Activated naive CD8-positive, alpha-beta T cell treated with anti-CD3 and anti-CD28 coated beads, Interleukin-2, amount 10 ng/mL, durations not matched to agents 7 days and 5 days (primary cell): ENCODE measurements around the gene TMEM94. TPM values are rescaled to one million over a fixed set of nuclear protein-coding genes. Genes with fewer than 3 reads are reported as not detected.
"Not testable (repeated sequence)": the region's sequence is repeated elsewhere in the genome, so short reads cannot be mapped to it uniquely, and the experiment has no call there.

ENCODE experiments used
- ATAC-seq: fragments of 150-1000 bp; cut with Tn5 transposase; one replicate; pipeline ENCODE4 v1.10.0; 2021; ENCODE audit warnings: low read depth, moderate library complexity
- POLR2A ChIA-PET: fragments of 350-600 bp; sonication (Branson Sonifier 250); formaldehyde crosslinking; loops from one replicate; lab custom pipeline; 2021; ENCODE audit warnings: antibody characterized with exemption; lab: Charles Lee
- DNase-seq: peaks from one replicate; pipeline ENCODE4 v3.0.0; 2021
- H3K27ac Mint-ChIP-seq: one replicate; pipeline ENCODE4 v1.8.0; 2022; ENCODE audit warnings: mild to moderate bottlenecking, mixed read lengths
- H3K27me3 Mint-ChIP-seq: one replicate; pipeline ENCODE4 v1.8.0; 2022; ENCODE audit warnings: mild to moderate bottlenecking, moderate library complexity, mixed read lengths
- H3K36me3 Mint-ChIP-seq: one replicate; pipeline ENCODE4 v1.8.0; 2021; ENCODE audit warnings: mild to moderate bottlenecking, mixed read lengths
- H3K4me1 Mint-ChIP-seq: one replicate; pipeline ENCODE4 v1.8.0; 2021; ENCODE audit warnings: mixed read lengths
- H3K4me3 Mint-ChIP-seq: one replicate; pipeline ENCODE4 v1.8.0; 2022; ENCODE audit warnings: mild to moderate bottlenecking, moderate library complexity, mixed read lengths
- H3K9me3 Mint-ChIP-seq: one replicate; pipeline ENCODE4 v1.8.0; 2021; ENCODE audit warnings: mixed read lengths
- total RNA-seq, 2 experiments: library from RNA; stranded (reverse); gene quantifications; one replicate each; pipeline ENCODE4 v1.2.3, GENCODE V29; 2021

TMEM94 gene
- total RNA-seq, 2 experiments from 2014 or later = 112 to 115 TPM

- no peak for DNase-seq
- no peak overlapping the region for H3K4me3 Mint-ChIP-seq
- H3K27ac Mint-ChIP-seq = no peak overlapping the region
- ATAC-seq = no peak
- POLR2A ChIA-PET = interaction anchor here (1.6 kb wide), 1 partner anchor 19 kb away, joined by 4 read pairs; the partner anchor contains the start of gene TMEM94
- no peaks in the 10 kb centered on the region for H3K9me3 Mint-ChIP-seq
- H3K36me3 Mint-ChIP-seq = peaks cover 10% of the 10 kb centered on the region
- H3K27me3 Mint-ChIP-seq = no peaks in the 10 kb centered on the region
- no peaks in the 10 kb centered on the region for H3K4me1 Mint-ChIP-seq
These were observed 18.9 kb downstream of the TMEM94 start for GRCh38 chr17:75475144-75475835.

- ATAC-seq (no peak), DNase-seq (no peak)
- POLR2A ChIA-PET = interaction anchor here (1.1 to 1.6 kb wide), 2 partner anchors 14 to 20 kb away, joined by 4 to 5 read pairs; partner anchors contain the start of gene TMEM94
- no peaks in the 10 kb centered on the region for H3K9me3 Mint-ChIP-seq
- H3K27me3 Mint-ChIP-seq = no peaks in the 10 kb centered on the region
- H3K4me3 Mint-ChIP-seq = no peak overlapping the region
- no peaks in the 10 kb centered on the region for H3K4me1 Mint-ChIP-seq
- H3K36me3 Mint-ChIP-seq = peaks cover 10% of the 10 kb centered on the region
- H3K27ac Mint-ChIP-seq = no peak overlapping the region
These were observed 19.4 kb downstream of the TMEM94 start for GRCh38 chr17:75475851-75476250.

- Mint-ChIP-seq H3K4me3 (no peak overlapping the region), H3K27me3 (no peaks in the 10 kb centered on the region), H3K27ac (no peak overlapping the region), H3K36me3 (peaks cover 10% of the 10 kb centered on the region), H3K9me3 (no peaks in the 10 kb centered on the region), H3K4me1 (no peaks in the 10 kb centered on the region)
- DNase-seq (no peak), ATAC-seq (no peak)
- POLR2A ChIA-PET = interaction anchor here (0.7 to 1.1 kb wide), 2 partner anchors 9 to 14 kb away, joined by 3 to 5 read pairs; no protein-coding TSS in a partner anchor
These were observed 19.8 kb downstream of the TMEM94 start for GRCh38 chr17:75476271-75476671.

GRCh38 chr17:75476752-75477489 lies 20.5 kb downstream of the TMEM94 start:
- no peaks in the 10 kb centered on the region for H3K4me1 Mint-ChIP-seq
- H3K27ac Mint-ChIP-seq = no peak overlapping the region
- POLR2A ChIA-PET = interaction anchor here (0.7 to 1.1 kb wide), 2 partner anchors 9 to 15 kb away, joined by 3 to 5 read pairs; no protein-coding TSS in a partner anchor
- ATAC-seq (no peak), DNase-seq (no peak)
- H3K27me3 Mint-ChIP-seq = no peaks in the 10 kb centered on the region
- H3K4me3 Mint-ChIP-seq = no peak overlapping the region
- no peaks in the 10 kb centered on the region for H3K9me3 Mint-ChIP-seq
- peaks cover 10% of the 10 kb centered on the region for H3K36me3 Mint-ChIP-seq

- ATAC-seq, H3K9me3 Mint-ChIP-seq, POLR2A ChIA-PET, DNase-seq, H3K4me3 Mint-ChIP-seq, H3K4me1 Mint-ChIP-seq, H3K36me3 Mint-ChIP-seq, H3K27ac Mint-ChIP-seq, H3K27me3 Mint-ChIP-seq: not testable (repeated sequence)
These were observed 21.0 kb downstream of the TMEM94 start for GRCh38 chr17:75477490-75477862.

GRCh38 chr17:75478508-75478907 lies 22.1 kb downstream of the TMEM94 start:
- H3K9me3 Mint-ChIP-seq = no peaks in the 10 kb centered on the region
- no peak for DNase-seq
- no peaks in the 10 kb centered on the region for H3K4me1 Mint-ChIP-seq
- no peak overlapping the region for H3K27ac Mint-ChIP-seq
- POLR2A ChIA-PET = interaction anchor here (0.7 kb wide), 1 partner anchor 113 kb away, joined by 3 read pairs; no protein-coding TSS in a partner anchor
- ATAC-seq = no peak
- no peak overlapping the region for H3K4me3 Mint-ChIP-seq
- peaks cover 1% of the 10 kb centered on the region for H3K36me3 Mint-ChIP-seq
- H3K27me3 Mint-ChIP-seq = no peaks in the 10 kb centered on the region

GRCh38 chr17:75480281-75480680 lies 23.8 kb downstream of the TMEM94 start:
- H3K4me1 Mint-ChIP-seq = peaks cover 2% of the 10 kb centered on the region
- no peak overlapping the region for H3K27ac Mint-ChIP-seq
- no peak for ATAC-seq

GRCh38 chr17:75481194-75482068 lies 25.0 kb downstream of the TMEM94 start:
- POLR2A ChIA-PET = interaction anchor here (0.7 kb wide), 1 partner anchor 623 kb away, joined by 4 read pairs; no protein-coding TSS in a partner anchor
- peaks cover 7% of the 10 kb centered on the region for H3K36me3 Mint-ChIP-seq
- H3K4me1 Mint-ChIP-seq = peaks cover 3% of the 10 kb centered on the region
- ATAC-seq (no peak), DNase-seq (no peak)
- H3K27me3 Mint-ChIP-seq = no peaks in the 10 kb centered on the region
- H3K27ac Mint-ChIP-seq = no peak overlapping the region
- H3K4me3 Mint-ChIP-seq = no peak overlapping the region
- no peaks in the 10 kb centered on the region for H3K9me3 Mint-ChIP-seq

More at GRCh38 chr17:75480281-75480680, 23.8 kb downstream of the TMEM94 start:
- DNase-seq = no peak
- POLR2A ChIA-PET = no interaction called here
- H3K36me3 Mint-ChIP-seq = peaks cover 4% of the 10 kb centered on the region
- no peak overlapping the region for H3K4me3 Mint-ChIP-seq
- no peaks in the 10 kb centered on the region for H3K9me3 Mint-ChIP-seq
- no peaks in the 10 kb centered on the region for H3K27me3 Mint-ChIP-seq

- POLR2A ChIA-PET = interaction anchor here (0.7 to 0.8 kb wide), 2 partner anchors 26 to 624 kb away, joined by 4 read pairs; partner anchors contain the start of gene TMEM94
- H3K27ac Mint-ChIP-seq = no peak overlapping the region
- H3K4me1 Mint-ChIP-seq = peaks cover 12% of the 10 kb centered on the region
- H3K4me3 Mint-ChIP-seq = no peak overlapping the region
- no peaks in the 10 kb centered on the region for H3K9me3 Mint-ChIP-seq
- ATAC-seq (no peak), DNase-seq (no peak)
- H3K27me3 Mint-ChIP-seq = no peaks in the 10 kb centered on the region
- H3K36me3 Mint-ChIP-seq = peaks cover 13% of the 10 kb centered on the region
These were observed 25.9 kb downstream of the TMEM94 start for GRCh38 chr17:75482098-75482942.

GRCh38 chr17:75485688-75486087 lies 29.3 kb downstream of the TMEM94 start:
- Mint-ChIP-seq H3K36me3 (peaks cover 18% of the 10 kb centered on the region), H3K4me1 (peaks cover 20% of the 10 kb centered on the region), H3K4me3 (no peak overlapping the region), H3K27me3 (no peaks in the 10 kb centered on the region), H3K27ac (no peak overlapping the region), H3K9me3 (no peaks in the 10 kb centered on the region)
- POLR2A ChIA-PET = interaction anchor here (0.7 to 4.6 kb wide), 3 partner anchors 9 to 224 kb away, joined by 3 to 27 read pairs (median 4); partner anchors contain the start of genes GGA3, MRPS7 and TMEM94
- DNase-seq (no peak), ATAC-seq (no peak)

GRCh38 chr17:75486151-75486550 lies 29.7 kb downstream of the TMEM94 start:
- POLR2A ChIA-PET = interaction anchor here (0.8 to 4.6 kb wide), 2 partner anchors 29 to 224 kb away, joined by 4 to 27 read pairs; partner anchors contain the start of genes GGA3, MRPS7 and TMEM94
- no peak for ATAC-seq
- no peak for DNase-seq
- peak overlapping the region; percentile 98 for H3K27ac Mint-ChIP-seq
- H3K9me3 Mint-ChIP-seq = no peaks in the 10 kb centered on the region
- H3K4me3 Mint-ChIP-seq = no peak overlapping the region
- peaks cover 18% of the 10 kb centered on the region for H3K36me3 Mint-ChIP-seq
- H3K4me1 Mint-ChIP-seq = peaks cover 23% of the 10 kb centered on the region
- H3K27me3 Mint-ChIP-seq = no peaks in the 10 kb centered on the region

- Mint-ChIP-seq H3K4me3 (peak overlapping the region; percentile 77), H3K9me3 (no peaks in the 10 kb centered on the region), H3K27ac (peak overlapping the region; percentile 98), H3K4me1 (peaks cover 23% of the 10 kb centered on the region), H3K27me3 (no peaks in the 10 kb centered on the region), H3K36me3 (peaks cover 18% of the 10 kb centered on the region)
- no peak for ATAC-seq
- DNase-seq = no peak
- POLR2A ChIA-PET = interaction anchor here (0.6 to 4.6 kb wide), 12 partner anchors 10 to 216 kb away, joined by 3 to 27 read pairs (median 5); partner anchors contain the start of genes MIF4GD, TMEM94 and TSEN54
These were observed 30.5 kb downstream of the TMEM94 start for GRCh38 chr17:75486951-75487350.
